Epithelial cell of proximal tubule (primary cell): ENCODE measurements around the gene RPL35. TPM values are rescaled to one million over a fixed set of nuclear protein-coding genes. Genes with fewer than 3 reads are reported as not detected.

Source experiments
- DNase-seq: peaks from one replicate; pipeline ENCODE4 v3.0.0-alpha.2; 2011; ENCODE audit warnings: low read depth
- H3K4me3 ChIP-seq: 2 replicates; pipeline ENCODE4 v1.5.1; 2011; ENCODE audit warnings: low read depth, mild to moderate bottlenecking, low read length
- total RNA-seq: library from RNA; depleted of rRNA; stranded (reverse); fragments of >200 nt; gene quantifications from 2 replicates; pipeline ENCODE4 v1.2.3, GENCODE V29; 2015
- TF ChIP-seq, protein P1 (sequence below): conservative IDR thresholded peaks from 2 replicates; pipeline ENCODE4 v1.5.1; 2012; ENCODE audit warnings: low read depth, mild to moderate bottlenecking, low read length

Gene RPL35
- total RNA-seq, 1 donor from 2014 or later, result 2,998 TPM

- DNase-seq, result no peak
- TF ChIP-seq, protein P1, sequence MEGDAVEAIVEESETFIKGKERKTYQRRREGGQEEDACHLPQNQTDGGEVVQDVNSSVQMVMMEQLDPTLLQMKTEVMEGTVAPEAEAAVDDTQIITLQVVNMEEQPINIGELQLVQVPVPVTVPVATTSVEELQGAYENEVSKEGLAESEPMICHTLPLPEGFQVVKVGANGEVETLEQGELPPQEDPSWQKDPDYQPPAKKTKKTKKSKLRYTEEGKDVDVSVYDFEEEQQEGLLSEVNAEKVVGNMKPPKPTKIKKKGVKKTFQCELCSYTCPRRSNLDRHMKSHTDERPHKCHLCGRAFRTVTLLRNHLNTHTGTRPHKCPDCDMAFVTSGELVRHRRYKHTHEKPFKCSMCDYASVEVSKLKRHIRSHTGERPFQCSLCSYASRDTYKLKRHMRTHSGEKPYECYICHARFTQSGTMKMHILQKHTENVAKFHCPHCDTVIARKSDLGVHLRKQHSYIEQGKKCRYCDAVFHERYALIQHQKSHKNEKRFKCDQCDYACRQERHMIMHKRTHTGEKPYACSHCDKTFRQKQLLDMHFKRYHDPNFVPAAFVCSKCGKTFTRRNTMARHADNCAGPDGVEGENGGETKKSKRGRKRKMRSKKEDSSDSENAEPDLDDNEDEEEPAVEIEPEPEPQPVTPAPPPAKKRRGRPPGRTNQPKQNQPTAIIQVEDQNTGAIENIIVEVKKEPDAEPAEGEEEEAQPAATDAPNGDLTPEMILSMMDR, result no peak
- no peak overlapping the region for H3K4me3 ChIP-seq
These were observed 32.4 kb upstream of the RPL35 start for GRCh38 chr9:124894035-124894740.

- H3K4me3 ChIP-seq, result no peak overlapping the region
- TF ChIP-seq, protein P1, result no peak
These were observed 28.4 kb upstream of the RPL35 start for GRCh38 chr9:124890179-124890578.

DNA sequence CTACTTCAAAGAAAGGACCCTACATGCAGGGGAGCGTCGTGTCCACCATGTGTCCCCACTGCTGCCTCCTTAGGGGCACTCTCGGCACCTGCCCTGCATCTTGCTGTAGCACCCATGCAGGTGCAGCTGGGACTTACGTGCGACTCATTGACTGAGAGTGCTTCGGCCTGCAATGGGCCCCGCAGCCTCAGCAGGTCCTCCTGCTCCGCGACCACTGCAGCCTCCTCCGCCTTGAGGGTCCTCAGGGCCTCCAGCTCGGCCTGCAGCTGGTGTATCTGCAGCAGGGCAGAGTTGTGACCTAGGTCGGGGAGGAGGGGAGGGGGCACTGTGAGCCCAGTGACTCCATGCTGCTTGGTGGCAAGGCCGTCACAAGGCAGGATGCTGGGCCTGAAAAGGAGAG lies 27.2 kb upstream of the RPL35 start:
- no peak for DNase-seq
- TF ChIP-seq, protein P1, result no peak

More at GRCh38 chr9:124890179-124890578, 28.4 kb upstream of the RPL35 start:
- no peak for DNase-seq

GRCh38 chr9:124887832-124888231 lies 26.1 kb upstream of the RPL35 start:
- no peak for DNase-seq
- H3K4me3 ChIP-seq, result no peak overlapping the region
- TF ChIP-seq, protein P1, result no peak

More for the DNA sequence above, 27.2 kb upstream of the RPL35 start:
- H3K4me3 ChIP-seq, result no peak overlapping the region

DNA sequence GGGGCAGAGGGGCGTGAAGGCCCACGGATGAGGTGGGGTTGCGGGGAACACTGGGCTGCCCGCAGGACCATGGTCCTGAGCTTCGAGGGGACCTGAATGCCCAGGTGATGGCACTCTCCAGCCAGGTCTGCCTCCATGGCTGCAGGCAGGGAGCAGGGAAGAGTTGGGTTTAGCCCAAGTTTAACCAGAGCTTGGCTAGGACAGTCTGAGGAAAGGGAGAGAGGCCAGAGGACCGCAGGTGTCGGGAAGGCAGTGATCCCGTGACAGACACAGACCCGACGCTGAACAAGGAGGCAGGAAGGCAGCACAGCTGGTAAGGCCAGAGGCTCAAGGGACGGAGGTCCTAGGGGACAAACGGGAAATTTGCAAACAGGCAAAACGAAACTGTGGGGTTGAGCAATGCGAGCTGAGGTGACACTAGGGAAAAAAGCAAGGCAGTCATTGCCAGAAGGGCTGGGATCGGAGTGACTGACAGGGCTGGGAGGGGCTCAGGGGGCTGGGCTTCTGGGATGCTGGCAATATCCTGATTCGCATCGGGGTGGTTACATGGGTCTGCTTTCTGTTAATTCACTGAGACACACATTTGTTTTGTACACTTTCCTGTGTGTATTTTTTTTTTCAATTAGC lies 25.2 kb upstream of the RPL35 start:
- TF ChIP-seq, protein P1, result no peak
- H3K4me3 ChIP-seq, result no peak overlapping the region
- no peak for DNase-seq

GRCh38 chr9:124886461-124886860 lies 24.7 kb upstream of the RPL35 start:
- no peak for DNase-seq
- TF ChIP-seq, protein P1, result no peak
- H3K4me3 ChIP-seq, result no peak overlapping the region
